WTC11 (cell line): ENCODE data around the gene SEC16A.

Experiments
- SP1 ChIP-seq: sonication (generic); formaldehyde crosslinking; conservative IDR thresholded peaks from 2 replicates; pipeline ENCODE4 v1.8.1; 2022; ENCODE audit warnings: missing genetic modification reagents
- ZNF263 ChIP-seq: sonication (generic); formaldehyde crosslinking; IDR thresholded peaks from 2 replicates; pipeline ENCODE4 v1.8.1; 2022; ENCODE audit warnings: low read depth, mild to moderate bottlenecking, moderate library complexity, missing genetic modification reagents

GRCh38 chr9:136453326-136453725 lies 29.5 kb downstream of the SEC16A start:
- no peak for TF ChIP-seq SP1 (CRISPR knock-in tag)
- TF ChIP-seq ZNF263 = no peak
